ENCODE measurements around the gene BRMS1L.

DNA sequence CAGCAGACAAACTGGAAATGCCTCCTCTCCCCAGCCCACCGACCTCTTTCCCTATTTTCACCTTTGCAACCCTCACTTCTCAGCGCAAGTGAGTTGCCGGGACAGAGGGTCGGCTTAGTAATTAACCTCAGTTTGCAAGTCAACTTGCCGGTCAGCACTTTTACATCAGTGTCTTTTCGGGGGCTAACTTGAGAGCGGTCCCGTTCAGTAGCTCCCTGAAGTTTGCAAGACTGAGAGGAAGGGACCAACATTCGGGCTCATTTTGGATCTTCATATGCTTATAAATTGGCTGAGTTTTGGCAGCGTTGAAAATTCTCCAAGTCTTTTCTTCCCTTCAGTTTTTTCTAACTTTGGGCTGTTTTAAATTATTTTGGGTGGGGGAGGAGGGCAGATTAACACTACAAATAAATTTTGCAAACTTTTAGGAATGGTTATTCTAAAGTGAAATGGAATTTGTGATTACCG lies 846 bp downstream of the BRMS1L start:
- TF ChIP-seq POLR2A (IDR thresholded peaks at IDR 0.05; ENCODE audit: low read length): no peak
- no peak for TF ChIP-seq GATA1 (IDR thresholded peaks at IDR 0.05; ENCODE audit: low read depth, low read length)

Measured in erythroblast (primary cell).